ENCODE measurements around the gene TRAF3IP1.
"Not testable (repeated sequence)": the region's sequence is repeated elsewhere in the genome, so short reads cannot be mapped to it uniquely, and the experiment has no call there.

Gene TRAF3IP1

GRCh38 chr2:238313991-238314350 lies 6.3 kb upstream of the TRAF3IP1 start:
- no peak for DNase-seq

- no peak for DNase-seq
These were observed 5.7 kb upstream of the TRAF3IP1 start for GRCh38 chr2:238314576-238314975.

- no peak for DNase-seq
These were observed 5.2 kb upstream of the TRAF3IP1 start for GRCh38 chr2:238315031-238315595.

- no peak for DNase-seq
These were observed 447 bp downstream of the TRAF3IP1 start for GRCh38 chr2:238320648-238321281.

GRCh38 chr2:238321467-238321866 lies 1.1 kb downstream of the TRAF3IP1 start:
- no peak for DNase-seq

- DNase-seq = no peak
These were observed 1.7 kb downstream of the TRAF3IP1 start for GRCh38 chr2:238322001-238322411.

- DNase-seq = not testable (repeated sequence)
These were observed 3.9 kb downstream of the TRAF3IP1 start for GRCh38 chr2:238324248-238324647.

GRCh38 chr2:238325694-238326093 lies 5.4 kb downstream of the TRAF3IP1 start:
- DNase-seq = no peak

GRCh38 chr2:238326801-238327365 lies 6.6 kb downstream of the TRAF3IP1 start:
- DNase-seq = no peak

GRCh38 chr2:238327751-238328150 lies 7.4 kb downstream of the TRAF3IP1 start:
- DNase-seq = no peak

GRCh38 chr2:238330391-238330790 lies 10.1 kb downstream of the TRAF3IP1 start:
- no peak for DNase-seq

- DNase-seq = no peak
These were observed 11.6 kb downstream of the TRAF3IP1 start for GRCh38 chr2:238331916-238332315.

GRCh38 chr2:238334885-238335284 lies 14.6 kb downstream of the TRAF3IP1 start:
- DNase-seq = no peak

GRCh38 chr2:238335591-238335990 lies 15.3 kb downstream of the TRAF3IP1 start:
- not testable (repeated sequence) for DNase-seq

GRCh38 chr2:238336151-238336550 lies 15.8 kb downstream of the TRAF3IP1 start:
- DNase-seq = no peak

GRCh38 chr2:238336793-238337444 lies 16.6 kb downstream of the TRAF3IP1 start:
- DNase-seq = no peak

- no peak for DNase-seq
These were observed 17.5 kb downstream of the TRAF3IP1 start for GRCh38 chr2:238337846-238338245.

- no peak for DNase-seq
These were observed 18.5 kb downstream of the TRAF3IP1 start for GRCh38 chr2:238338710-238339394.

- no peak for DNase-seq
These were observed 19.1 kb downstream of the TRAF3IP1 start for GRCh38 chr2:238339395-238339780.

GRCh38 chr2:238339814-238340213 lies 19.5 kb downstream of the TRAF3IP1 start:
- DNase-seq = no peak

GRCh38 chr2:238341536-238341935 lies 21.2 kb downstream of the TRAF3IP1 start:
- no peak for DNase-seq

- DNase-seq = no peak
These were observed 23.7 kb downstream of the TRAF3IP1 start for GRCh38 chr2:238344035-238344434.

GRCh38 chr2:238344517-238344916 lies 24.2 kb downstream of the TRAF3IP1 start:
- DNase-seq = no peak
